TTC549 (cell line): ENCODE results near the gene SNTB2.
"Not testable (repeated sequence)": the region's sequence is repeated elsewhere in the genome, so short reads cannot be mapped to it uniquely, and the experiment has no call there.

Source experiments
- FAIRE-seq: peaks from 2 replicates; lab custom pipeline; 2012; peaks lifted over from hg19 to GRCh38; lab: Jason Lieb, UNC

SNTB2 gene

GRCh38 chr16:69291657-69292056 lies 104.7 kb downstream of the SNTB2 start:
- FAIRE-seq = not testable (repeated sequence)

GRCh38 chr16:69293401-69293800 lies 106.4 kb downstream of the SNTB2 start:
- FAIRE-seq = no peak

- FAIRE-seq = no peak
These were observed 107.1 kb downstream of the SNTB2 start for GRCh38 chr16:69294051-69294450.

GRCh38 chr16:69296771-69297170 lies 109.8 kb downstream of the SNTB2 start:
- not testable (repeated sequence) for FAIRE-seq

GRCh38 chr16:69298261-69298660 lies 111.3 kb downstream of the SNTB2 start:
- FAIRE-seq = no peak

- FAIRE-seq = no peak
These were observed 114.2 kb downstream of the SNTB2 start for GRCh38 chr16:69301187-69301586.

GRCh38 chr16:69301861-69302260 lies 114.9 kb downstream of the SNTB2 start:
- no peak for FAIRE-seq

- no peak for FAIRE-seq
These were observed 115.3 kb downstream of the SNTB2 start for GRCh38 chr16:69302301-69302700.

GRCh38 chr16:69306031-69306430 lies 119.1 kb downstream of the SNTB2 start:
- no peak for FAIRE-seq

- no peak for FAIRE-seq
These were observed 120.1 kb downstream of the SNTB2 start for GRCh38 chr16:69307091-69307490.

- FAIRE-seq = no peak
These were observed 120.9 kb downstream of the SNTB2 start for GRCh38 chr16:69307856-69308255.

- FAIRE-seq = no peak
These were observed 122.4 kb downstream of the SNTB2 start for GRCh38 chr16:69309316-69309715.

- no peak for FAIRE-seq
These were observed 123.9 kb downstream of the SNTB2 start, which contains the start of gene VPS4A for GRCh38 chr16:69310653-69311532. Gene VPS4A, plus strand, starts transcription at chr16:69311350. Its CDS starts 162 bp downstream, at chr16:69311512.

- no peak for FAIRE-seq
These were observed 124.8 kb downstream of the SNTB2 start for GRCh38 chr16:69311533-69312387.

GRCh38 chr16:69313469-69313868 lies 126.5 kb downstream of the SNTB2 start:
- no peak for FAIRE-seq

- no peak for FAIRE-seq
These were observed 127.6 kb downstream of the SNTB2 start for GRCh38 chr16:69314534-69314933.

GRCh38 chr16:69315486-69316311 lies 128.7 kb downstream of the SNTB2 start:
- FAIRE-seq = no peak

GRCh38 chr16:69316595-69317034 lies 129.7 kb downstream of the SNTB2 start:
- FAIRE-seq = no peak

- no peak for FAIRE-seq
These were observed 131.4 kb downstream of the SNTB2 start for GRCh38 chr16:69318177-69318910.

GRCh38 chr16:69318911-69319289 lies 131.9 kb downstream of the SNTB2 start:
- FAIRE-seq = no peak

- no peak for FAIRE-seq
These were observed 132.4 kb downstream of the SNTB2 start for GRCh38 chr16:69319381-69319780.
